Activated T-cell treated with anti-CD3 and anti-CD28 coated beads, Interleukin-2, amount 50 U/mL, for 1 hour (primary cell): ENCODE results near the gene IFFO2.

Experiments used
- DNase-seq: peaks from one replicate; pipeline ENCODE4 v3.0.0-alpha.2; 2020

The IFFO2 gene

DNA sequence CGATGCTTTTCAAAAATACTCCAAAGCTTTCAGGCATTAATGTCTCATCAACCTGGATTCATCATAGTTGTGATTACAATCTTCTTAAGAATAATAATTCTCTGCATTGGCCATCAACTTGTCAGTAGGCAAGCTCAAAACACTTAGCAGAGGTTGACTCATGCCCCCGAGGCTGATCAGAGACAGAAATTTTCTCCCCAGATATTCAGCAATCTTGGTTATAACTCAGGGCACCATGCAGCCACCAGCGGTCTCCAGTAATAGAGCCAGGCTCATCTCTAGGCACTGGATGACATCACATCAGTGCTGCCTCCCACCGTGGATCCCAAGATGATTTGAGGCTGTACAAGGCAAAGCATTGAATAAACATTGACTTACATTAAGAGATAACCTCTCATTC, 14.3 kb upstream of the IFFO2 start:
- no peak for DNase-seq

DNA sequence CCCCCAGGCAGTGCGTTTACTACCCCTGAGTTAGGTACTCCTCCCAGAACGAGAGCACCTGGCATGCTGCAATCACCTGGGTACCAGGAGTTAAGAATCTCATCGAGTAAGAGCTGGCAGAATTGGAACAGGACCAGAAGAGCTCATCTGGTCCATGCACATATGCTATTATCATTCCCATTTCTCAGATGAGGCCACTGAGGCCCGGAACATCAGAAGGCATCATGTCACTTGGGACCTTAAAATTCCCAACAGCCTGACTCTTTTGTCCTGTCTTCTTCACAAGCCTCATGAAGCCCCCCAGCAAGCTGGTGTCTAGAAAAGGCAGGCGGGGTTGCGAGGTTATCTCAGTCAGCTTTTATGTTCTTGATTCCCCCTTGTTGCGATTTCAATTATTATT, 13.9 kb upstream of the IFFO2 start:
- no peak for DNase-seq

DNA sequence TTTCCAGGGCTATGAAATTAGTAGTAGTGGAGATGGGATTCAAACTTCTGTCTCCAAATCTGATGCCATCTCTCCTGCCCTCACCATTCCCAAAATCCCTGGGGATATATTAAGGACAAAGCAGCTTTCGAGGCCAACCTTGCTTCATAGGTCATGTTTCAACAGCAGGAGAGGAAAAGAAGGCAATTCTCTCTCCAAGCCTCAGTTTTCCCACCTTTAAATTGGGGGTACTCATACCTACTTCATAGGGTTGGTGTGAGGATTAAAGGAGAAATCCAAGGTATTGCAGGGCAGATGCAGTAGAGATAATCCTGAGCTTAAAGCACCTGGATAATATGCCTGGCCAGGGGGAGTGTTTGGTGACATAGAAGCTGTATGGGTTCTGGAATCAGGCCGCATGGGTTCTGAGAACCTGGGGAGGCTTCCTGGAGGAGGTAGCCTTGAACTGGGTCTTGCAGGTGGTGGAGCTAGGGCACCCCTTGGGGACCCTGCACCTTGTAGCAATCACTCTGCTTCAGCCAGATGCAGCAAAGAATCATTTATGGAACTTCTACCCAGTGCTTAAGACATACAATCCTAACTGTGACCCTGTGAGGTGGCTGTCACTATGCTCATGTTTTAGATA, 10.7 kb upstream of the IFFO2 start:
- DNase-seq = no peak

DNA sequence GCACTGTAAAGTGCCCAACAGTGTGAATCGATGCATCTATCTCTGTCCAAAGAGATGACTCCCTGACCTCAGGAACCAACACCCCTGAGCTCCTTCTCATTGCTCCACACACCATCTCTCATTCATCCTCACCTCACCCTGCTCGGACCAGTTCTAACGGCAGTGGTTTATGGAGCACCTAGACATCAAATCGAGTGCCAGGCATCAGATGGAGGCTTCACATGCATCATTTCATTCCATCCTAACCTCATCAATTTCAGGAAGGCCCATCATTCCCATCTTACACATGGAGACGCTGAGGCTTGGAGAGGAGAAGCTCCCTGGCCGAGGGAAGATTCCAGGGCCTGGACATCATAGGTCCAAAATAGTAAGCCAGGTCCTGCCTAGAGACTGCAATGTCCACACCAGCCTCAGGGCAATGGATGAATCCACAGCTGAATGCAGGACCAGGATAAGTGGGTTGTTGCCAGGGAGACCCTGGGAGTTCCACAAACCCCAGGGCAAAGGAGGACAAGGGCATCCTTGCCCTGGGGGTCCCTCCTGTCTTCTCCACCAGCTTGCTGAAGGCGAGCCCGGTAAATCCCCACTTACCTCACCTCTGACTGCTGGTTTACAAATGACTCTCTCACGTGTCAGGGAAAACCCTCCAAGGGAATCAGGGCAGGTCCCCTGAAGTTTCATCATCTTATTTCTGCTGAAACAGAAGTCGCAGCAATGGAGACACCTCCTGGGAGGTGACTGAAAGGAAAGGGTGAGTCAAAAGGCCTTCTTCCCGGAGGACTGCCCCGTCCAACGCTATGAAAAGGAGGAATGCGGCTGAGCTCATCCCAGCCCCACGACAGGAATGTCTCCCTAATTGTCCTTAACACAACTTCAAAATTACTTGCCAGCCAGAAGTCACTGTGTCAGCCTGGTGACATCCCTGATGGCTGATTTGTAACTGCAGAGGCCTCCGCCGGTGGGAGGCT, 9.0 kb upstream of the IFFO2 start:
- no peak for DNase-seq

DNA sequence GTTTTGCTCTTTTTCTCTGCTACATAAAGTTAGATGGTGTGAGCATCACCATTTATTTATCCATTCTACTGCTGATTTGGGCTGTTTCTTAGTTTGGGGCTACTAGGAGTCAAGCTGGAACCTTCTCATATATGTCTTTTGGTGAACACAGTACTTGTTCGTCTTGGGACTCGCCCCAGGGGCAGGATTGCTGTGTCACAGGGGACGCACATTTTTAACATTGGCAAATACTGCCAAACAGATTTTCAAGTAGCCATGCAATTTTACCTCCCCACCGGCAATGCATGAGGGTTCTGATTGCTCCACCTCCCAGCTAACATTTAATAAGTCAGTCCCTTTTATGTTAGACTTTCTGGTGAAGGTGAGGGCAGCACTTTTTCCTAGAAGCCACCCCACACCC, 7.5 kb upstream of the IFFO2 start:
- no peak for DNase-seq

DNA sequence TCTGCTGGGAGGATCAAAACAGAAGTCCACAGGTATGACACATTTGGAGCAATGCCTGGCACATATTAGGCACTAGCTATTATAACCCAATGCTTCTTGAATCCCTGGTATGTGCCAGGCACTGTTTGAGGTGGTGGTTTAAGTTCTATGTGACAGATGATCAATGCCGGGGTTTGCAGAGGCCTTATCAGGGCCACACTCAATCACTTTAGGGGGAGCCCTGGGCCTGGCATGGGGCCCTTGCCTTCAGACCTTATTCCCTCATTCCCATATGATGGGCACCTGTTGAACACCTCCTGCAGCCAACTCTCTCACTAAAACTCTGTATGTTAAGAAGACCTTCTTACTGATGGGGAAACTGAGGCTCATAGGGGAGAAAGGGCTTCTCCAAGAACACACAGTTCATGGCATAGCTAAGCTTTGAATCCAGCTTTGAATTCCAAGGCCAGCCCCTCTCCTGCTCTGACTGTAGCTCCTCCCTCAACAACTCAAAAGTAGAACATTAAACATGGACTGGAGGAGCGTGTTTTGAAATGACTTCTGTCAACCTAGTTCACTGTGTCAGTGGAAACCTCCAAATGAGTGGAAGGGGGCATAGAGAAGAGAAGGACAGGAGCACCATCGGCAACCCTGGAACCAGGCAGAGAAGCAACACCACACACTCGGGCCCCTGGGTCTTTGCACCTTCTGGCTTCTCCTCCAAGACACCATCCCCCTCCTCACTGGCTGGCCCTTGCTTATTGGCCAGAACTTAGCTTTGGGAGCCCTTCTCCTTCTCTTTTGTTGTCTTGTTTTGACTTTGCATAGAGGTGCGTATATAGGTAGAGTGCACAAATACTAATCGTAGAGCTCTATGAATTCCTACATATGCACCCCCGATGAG, 6.6 kb upstream of the IFFO2 start:
- DNase-seq = no peak

DNA sequence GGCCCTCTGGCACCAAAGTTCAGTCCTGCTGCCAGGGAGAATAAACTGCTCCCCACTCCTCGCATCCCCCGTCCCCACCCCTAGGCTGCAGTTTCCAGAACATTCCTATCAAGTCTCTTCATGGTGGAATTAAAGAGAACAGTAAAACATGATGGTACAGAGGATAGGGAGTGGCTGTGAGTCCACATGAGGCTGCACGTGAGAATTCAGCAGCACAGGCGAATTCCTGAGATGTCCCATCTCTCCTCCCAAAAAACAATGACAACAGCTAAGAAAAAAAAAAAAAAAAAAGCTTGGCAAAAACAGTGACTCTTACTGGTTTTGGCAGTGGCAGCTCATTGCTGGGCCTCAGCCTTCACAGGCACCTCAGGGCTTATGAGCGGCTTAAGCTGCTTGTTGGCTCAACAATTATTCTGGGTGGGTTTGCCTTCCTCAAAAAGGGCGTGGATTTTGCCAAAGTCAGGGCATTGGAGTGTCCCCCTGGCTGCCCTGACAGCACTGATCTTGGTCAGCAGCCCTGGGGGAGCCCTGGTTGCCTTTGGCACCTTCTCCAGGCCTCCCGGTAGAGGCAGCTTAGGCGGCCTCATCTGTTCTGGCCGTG, 5.7 kb upstream of the IFFO2 start:
- no peak for DNase-seq

DNA sequence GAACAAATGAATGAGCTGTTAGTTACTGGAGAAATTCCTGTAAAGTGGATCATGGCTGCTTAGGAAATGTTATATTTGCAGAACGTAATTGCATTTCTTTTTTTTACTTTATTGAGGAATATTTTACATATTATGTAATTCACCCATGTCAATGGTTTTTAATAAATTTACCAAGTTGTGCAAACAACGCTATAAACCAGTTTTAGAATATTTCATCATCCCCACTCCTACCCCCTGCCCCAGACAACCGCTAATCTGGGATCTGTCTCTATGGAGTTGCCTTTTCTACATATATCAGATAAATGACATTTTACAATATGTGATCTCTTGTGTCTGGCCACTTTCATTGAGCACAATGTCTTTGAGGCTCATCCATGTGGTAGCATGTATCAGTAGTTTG, 4.3 kb upstream of the IFFO2 start:
- DNase-seq = no peak

DNA sequence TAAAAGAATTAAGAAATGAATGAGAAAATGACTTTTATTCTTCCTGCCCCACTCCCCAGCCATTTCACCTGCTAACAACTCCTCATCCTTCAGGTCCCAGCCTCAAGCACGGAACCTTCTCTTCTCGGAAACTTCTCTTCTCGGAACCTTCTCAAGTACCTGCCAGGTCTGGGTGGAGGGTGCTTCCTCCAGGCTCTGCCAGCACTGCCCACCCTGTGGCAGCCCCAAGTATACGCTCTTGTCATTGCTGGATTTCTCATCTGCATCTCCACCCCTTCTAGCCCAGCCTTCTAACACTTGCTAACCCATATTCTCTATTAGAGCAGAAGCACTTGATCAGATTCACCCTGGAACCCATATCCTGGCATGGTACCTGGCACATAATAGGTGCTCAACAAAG, 3.9 kb upstream of the IFFO2 start:
- no peak for DNase-seq

DNA sequence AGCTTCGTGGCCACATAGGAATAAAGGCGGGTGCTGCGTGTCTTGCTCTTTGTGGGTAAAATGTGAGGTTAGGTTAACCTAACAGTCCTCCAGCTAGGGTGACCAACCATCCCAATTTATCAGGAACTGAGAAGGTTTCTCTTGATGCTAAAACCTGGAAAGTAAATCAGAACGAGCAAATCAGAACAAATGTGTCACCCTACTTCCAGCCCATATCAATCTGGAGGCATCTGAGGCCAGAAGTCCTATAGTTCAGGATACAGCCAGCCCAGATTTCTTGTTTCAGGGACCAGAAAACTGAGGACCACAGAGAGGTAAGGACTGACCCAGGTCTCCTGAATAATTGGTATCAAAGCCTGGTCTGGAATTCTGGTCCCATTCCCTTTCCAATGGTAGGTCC, 3.1 kb upstream of the IFFO2 start:
- DNase-seq = peak; percentile 1

DNA sequence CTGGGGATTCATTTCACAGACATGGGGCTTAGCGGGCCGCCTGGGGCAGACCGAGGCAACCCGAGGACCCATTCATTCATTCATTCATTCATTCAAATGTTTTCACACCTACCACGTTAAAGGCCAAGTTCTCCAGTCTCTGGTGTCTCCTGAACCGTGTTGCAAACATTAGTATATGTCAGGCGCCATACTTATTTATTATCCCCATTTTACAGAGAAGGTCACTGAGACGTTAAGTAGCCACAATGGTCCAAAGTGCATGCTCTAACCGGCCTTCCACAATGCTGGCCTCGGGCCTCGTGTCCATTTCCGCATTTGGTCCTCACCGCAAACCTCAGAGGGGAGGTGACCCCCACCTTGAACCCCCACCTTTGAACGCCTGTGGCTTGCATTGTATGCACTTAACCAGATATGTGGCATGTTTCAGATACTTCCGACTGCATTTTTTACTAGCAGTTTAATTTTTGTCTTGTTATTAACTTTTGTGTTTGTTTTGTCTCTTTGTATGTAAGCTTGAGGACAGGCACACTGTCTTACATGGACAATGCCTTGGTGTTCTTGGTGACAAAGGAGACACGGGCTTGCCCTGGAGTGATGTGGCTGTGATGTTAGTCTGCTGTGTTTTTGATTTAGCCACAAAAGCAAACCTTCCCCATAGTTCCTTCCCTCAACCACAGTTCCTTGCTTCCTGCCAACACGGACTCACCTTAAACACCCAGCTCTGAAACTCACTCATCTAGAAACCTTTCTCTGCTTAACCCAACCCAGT, 1.2 kb upstream of the IFFO2 start:
- DNase-seq = no peak

DNA sequence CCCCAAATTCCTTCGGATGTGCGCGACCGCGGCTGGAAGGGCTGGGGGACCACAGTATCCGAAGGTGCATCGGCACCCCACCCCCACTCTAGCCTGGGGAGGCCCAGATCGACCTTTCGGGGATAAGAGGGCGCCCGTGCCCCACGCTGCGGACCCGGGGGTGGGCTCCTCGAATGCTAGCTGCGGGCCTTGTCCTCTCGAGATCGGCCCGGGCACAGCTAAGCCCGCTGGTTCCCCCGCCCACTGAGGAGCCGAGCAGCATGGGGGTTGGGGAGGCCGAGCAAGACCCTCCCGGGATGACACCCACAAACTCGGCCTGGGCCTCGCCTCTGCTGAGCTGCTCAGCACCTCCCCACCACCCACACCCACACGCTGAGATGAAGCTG, 653 bp upstream of the IFFO2 start:
- no peak for DNase-seq

DNA sequence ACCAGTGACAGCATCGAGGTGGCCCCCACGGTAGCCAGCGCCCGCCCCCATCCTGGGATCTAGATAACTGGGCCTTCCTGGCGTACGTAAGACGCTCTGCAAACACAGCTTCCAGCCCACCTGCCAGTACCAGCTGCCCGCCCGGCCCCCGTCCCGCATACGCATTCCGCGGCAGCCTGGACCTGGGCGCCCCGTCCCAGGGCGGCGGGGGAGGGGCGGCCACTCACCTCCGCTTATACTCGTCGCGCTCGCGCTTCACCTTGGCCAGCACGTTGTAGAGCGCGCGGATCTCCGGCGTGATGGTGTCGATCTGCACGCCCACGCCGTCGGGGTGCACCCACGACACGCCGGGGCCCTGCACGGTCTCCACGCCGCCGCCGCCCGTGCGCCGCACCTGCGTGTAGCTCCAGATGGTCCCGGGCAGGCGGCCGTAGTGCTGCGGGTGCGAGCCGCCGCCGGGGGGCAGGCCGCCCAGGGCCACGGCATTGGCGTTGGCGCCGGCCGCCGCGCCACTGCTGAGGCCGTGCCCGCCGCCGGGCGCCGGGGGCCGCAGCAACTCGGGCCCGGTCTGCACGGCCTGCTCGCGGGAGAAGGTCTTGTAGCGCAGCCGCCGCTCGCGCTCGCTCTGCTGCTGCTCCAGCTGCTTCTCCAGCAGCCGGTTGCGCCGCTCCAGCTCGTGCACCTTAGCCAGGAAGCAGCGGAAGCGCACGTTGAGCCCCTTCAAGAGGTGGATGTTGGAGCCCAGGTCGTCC, 859 bp downstream of the IFFO2 start:
- DNase-seq = peak; percentile 65

DNA sequence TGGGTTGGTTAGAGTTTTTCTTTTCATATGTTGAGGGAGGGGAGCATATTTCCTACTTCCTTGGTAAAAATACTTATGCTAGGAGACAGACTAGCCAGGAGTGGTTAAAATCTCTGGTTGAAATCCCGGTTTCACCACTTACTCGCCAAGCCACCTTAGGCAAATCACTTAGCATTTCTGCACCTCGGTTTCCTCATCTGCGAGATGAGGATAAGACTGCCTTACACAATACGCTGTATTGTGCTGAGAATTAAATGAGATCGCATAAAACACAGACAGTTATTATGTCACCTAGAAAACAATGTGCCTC, 1.4 kb downstream of the IFFO2 start:
- no peak for DNase-seq

DNA sequence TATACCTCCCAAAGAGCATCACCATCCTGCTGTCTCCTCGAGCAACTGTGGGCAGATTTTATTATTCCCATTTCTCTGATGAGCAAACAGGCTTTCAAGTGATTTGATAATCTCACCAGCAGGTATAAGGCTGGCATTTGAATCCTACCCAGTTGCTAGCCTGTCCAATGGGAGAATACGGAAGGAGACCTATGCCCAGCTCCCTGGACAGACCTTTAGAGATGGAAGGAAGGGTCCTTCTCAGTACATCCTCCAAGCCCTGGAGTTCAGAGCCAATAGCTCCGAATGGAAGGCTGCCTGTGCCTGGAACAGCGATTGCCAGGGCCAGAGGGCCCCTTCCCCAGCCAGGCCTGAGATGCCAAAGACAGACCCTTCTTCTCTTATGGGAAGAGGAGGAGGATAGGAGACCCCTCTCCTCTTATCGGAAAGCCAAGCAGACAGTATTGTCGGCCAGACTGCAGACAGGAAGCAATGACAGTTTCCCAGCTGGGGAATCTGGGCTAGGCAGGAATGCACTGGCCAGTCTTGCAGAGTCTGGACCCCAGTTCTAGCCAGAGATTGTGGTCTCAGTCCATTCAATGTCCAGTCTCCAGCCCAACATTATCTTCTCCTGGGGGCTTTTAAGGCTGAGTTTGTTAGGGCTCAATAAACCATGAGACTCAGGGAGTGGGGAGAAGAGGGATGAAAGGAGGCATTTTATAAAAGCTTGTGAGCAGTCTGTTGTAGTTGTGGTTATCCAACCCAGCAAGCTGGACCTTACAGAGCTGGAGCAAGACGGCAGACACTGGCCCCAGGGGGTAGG, 2.0 kb downstream of the IFFO2 start:
- no peak for DNase-seq

DNA sequence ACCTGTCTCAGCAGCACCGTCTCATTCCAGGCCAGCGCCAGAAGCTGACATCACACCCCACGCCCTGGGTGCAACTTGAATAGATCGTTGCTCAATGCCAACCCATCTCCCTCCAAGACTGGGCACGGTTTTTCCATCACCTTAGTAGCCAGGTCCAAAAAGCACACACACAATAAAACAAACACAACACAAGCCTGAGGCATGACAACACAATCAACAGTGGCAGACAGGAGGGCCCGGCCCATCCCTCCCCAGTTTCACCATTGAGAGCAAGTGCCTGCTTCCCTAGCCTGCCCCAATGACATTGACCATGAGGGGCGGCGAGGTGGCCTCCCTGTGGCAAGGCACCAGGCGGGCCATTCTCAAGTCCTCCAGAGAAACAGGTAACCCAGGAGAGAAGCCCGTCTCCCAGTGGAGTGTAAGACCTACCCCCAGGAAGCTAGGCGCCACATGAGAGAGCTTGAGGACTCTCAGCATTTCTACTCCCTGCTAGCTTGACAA, 2.7 kb downstream of the IFFO2 start:
- DNase-seq = no peak

DNA sequence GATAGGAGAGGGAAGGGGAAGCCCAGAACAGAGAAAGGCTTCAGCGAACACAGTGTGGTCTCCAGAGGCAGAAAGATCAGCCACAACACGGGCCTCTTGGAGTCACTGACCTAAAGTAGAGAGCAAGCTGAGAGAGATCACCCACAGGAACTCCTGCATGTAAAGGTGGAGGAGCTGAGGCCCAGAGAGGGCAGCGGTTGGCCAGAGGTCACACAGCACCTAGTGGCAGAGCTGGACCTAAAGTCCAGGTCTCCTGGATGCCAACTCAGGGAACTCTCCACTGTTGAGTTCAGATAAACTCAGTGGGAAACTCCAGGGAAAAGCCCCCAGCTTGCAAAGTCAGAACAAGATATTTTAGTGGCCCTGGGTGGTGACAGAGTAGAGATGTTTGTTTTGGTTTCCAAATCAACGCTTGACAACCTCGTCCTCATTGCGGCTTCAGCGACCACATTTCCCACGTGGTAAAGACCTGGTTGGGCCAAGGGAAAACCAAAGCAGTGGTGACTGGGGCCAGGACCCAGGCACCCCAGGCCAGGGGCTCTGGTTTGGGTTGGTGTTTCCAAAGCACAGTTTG, 4.6 kb downstream of the IFFO2 start:
- DNase-seq = peak; percentile 72

DNA sequence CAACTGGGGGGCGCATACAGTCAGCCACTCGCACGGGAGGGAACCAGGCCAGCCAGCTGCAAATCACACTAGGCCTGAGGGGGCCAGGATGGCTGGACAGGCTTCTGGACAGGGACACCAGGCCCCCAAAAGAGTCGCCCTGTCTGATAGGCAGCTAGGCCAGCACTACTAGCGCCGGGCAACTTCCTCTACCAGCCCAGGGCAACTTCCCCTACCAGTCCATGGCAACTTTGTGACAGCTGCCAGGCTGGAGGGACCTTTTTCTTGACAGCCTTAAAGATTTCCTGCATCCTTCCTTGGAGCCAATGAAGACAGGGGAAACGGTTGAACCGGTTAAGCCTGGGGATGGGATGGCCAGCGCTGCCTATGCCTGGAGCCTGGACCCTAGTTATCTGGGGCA, 5.1 kb downstream of the IFFO2 start:
- DNase-seq = no peak

DNA sequence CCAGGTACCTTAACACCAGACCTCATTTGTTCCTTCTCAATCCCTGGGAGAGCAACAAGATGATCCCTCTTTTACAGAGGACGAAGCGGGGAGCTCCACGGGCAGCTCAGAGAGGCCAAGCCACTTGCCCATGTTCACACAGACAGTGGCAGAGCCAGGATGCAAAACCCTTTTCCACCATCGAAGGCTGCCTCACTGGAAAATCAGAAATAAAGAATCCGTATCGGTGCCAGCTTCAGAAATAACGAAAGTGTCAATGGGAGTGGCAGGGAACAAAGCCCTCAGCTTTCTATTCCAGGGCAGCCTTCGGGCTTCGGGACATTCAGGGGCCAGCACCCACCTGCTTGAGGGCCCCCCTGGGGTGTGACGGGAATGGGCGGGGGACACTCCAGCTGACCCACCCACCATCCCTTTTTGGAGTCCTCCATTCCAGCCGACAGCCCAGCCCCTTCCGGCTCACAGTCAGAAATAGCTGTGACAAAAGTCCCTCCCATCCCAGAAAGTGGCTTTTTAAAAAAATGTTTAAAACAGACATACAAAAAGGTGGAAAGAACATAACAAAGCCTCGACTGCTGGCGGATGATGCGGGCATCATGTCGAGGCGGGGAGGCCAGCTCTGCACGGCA, 6.0 kb downstream of the IFFO2 start:
- DNase-seq = no peak
